Measurements from ENCODE around the gene ATG4A. TPM values are rescaled to one million over a fixed set of nuclear protein-coding genes. Genes with fewer than 3 reads are reported as not detected.
A peak's percentile ranks its signal among the peaks of the same experiment; 100 is the strongest.

Gene ATG4A
- total and polyA plus RNA-seq, 2 of the 8 experiments (the other 6 are each of a cell fraction or from before 2014, with no cell fraction given), result 1.2 to 2.0 TPM

GRCh38 chrX:108123591-108124366, 32.2 kb downstream of the ATG4A start:
- TF ChIP-seq EZH2 (IDR thresholded peaks at IDR 0.05; ENCODE audit: low read depth, low read length, severe bottlenecking) (no peak), TAF1 (IDR thresholded peaks at IDR 0.05; ENCODE audit: low read depth, low read length) (no peak), SAP30 (IDR thresholded peaks at IDR 0.05; ENCODE audit: insufficient read depth, insufficient replicate concordance, low read length) (no peak), SIN3A (conservative IDR thresholded peaks at IDR 0.05 in 1 of 2, IDR thresholded peaks at IDR 0.05 in 1 of 2; ENCODE audit: low read depth in 1 of 2, low read length in 2 of 2) (no peak), CEBPB (IDR thresholded peaks at IDR 0.05; ENCODE audit: low read depth, low read length) (no peak)
- Histone ChIP-seq H3K9me3 (ENCODE audit: insufficient read depth in 2 of 2, low read depth in 1 of 2, low read length in 1 of 2) (no peaks in the 10 kb centered on the region), H3K27ac (ENCODE audit: low read depth, low read length) (no peak overlapping the region), H2BK20ac (ENCODE audit: low read length) (no peak overlapping the region), H3K27me3 (replicated peaks in 1 of 4; ENCODE audit: control insufficient read depth in 3 of 4, extremely low read depth in 1 of 4, insufficient read depth in 3 of 4, low read length in 3 of 4) (no peaks in the 10 kb centered on the region), H3K14ac (ENCODE audit: insufficient read length) (no peak overlapping the region), H2BK120ac (replicated peaks; ENCODE audit: low read depth, low read length) (peak overlapping the region; percentile 54), H3K23me2 (ENCODE audit: low read depth, low read length) (no peaks in the 10 kb centered on the region), H3K4ac (replicated peaks; ENCODE audit: insufficient read length, low read depth, low read length) (no peak overlapping the region), H4K91ac (replicated peaks; ENCODE audit: insufficient read length, low read length) (no peak overlapping the region), H2AK5ac (ENCODE audit: low read depth, low read length) (no peak overlapping the region), H3K4me2 (ENCODE audit: insufficient read depth in 1 of 2, low read depth in 2 of 2, low read length in 2 of 2) (no peak overlapping the region), H3K79me2 (ENCODE audit: control insufficient read depth in 1 of 2, insufficient read depth in 2 of 2, low read length in 2 of 2) (no peaks in the 10 kb centered on the region), H2AFZ (ENCODE audit: low read length) (no peak overlapping the region), H3K79me1 (ENCODE audit: low read depth, low read length) (no peaks in the 10 kb centered on the region), H3K4me1 (replicated peaks in 1 of 4; ENCODE audit: control insufficient read depth in 3 of 4, insufficient read depth in 4 of 4, low read length in 3 of 4) (peaks cover 0 to 3% (median 0%) of the 10 kb centered on the region in 4 experiments; a peak in 1 of 7 replicates), H3K4me3 (ENCODE audit: extremely low read depth in 1 of 4, insufficient read depth in 2 of 4, low read depth in 3 of 4, low read length in 4 of 4) (no peak overlapping the region), H2BK5ac (ENCODE audit: low read depth, low read length) (no peak overlapping the region; the same call in 1 of the 2 replicates), H3K9ac (replicated peaks in 1 of 4; ENCODE audit: extremely low read depth in 1 of 4, low read depth in 3 of 4, low read length in 3 of 4) (no peak overlapping the region), H3K56ac (replicated peaks; ENCODE audit: insufficient read length, low read depth, low read length) (no peak overlapping the region), H3K36me3 (ENCODE audit: control insufficient read depth in 2 of 4, insufficient read depth in 4 of 4, low read length in 3 of 4) (no peaks in the 10 kb centered on the region), H2BK15ac (ENCODE audit: low read length) (no peak overlapping the region), H4K8ac (ENCODE audit: extremely low read depth, insufficient read depth, low read length) (no peak overlapping the region), H2BK12ac (ENCODE audit: low read depth, low read length) (no peak overlapping the region), H3K18ac (ENCODE audit: extremely low read depth, low read length) (no peak overlapping the region), H3K23ac (ENCODE audit: insufficient read length) (no peak overlapping the region), H4K5ac (ENCODE audit: insufficient read length, low read depth, low read length) (no peak overlapping the region), H4K20me1 (replicated peaks in 1 of 2; ENCODE audit: control insufficient read depth in 1 of 2, insufficient read depth in 2 of 2, low read length in 2 of 2) (no peaks in the 10 kb centered on the region)
- DNase-seq (ENCODE audit: low read depth in 1 of 2, low spot score in 2 of 2) (no peak), FAIRE-seq (no peak)
- ChIA-PET POLR2A (ENCODE audit: partially characterized antibody) (no interaction called here), CTCF (ENCODE audit: partially characterized antibody) (interaction anchor here (1.9 to 2.2 kb wide), 2 partner anchors 10 to 15 kb away, joined by 6 to 7 read pairs; no protein-coding TSS in a partner anchor)
- WGBS, 2 experiments (ENCODE audit: extremely low coverage in 1 of 2, insufficient coverage in 1 of 2, insufficient read length in 1 of 2, insufficient replicate concordance in 2 of 2, low coverage in 1 of 2, low lambda C conversion rate in 2 of 2, missing lambda C conversion rate in 1 of 2), result 78% methylated on average over 1 of the region's 3 CpGs; no CpG with 5 or more reads in 1 of the 2 experiments

All from H1 (cell line).